Fibroblast of lung (primary cell): ENCODE results near the gene MAMLD1. TPM values are rescaled to one million over a fixed set of nuclear protein-coding genes. Genes with fewer than 3 reads are reported as not detected.

Experiments used
- DNase-seq, 2 donors: peaks; one replicate each; pipeline versions ENCODE4 v3.0.0 to v3.0.0-alpha.2; 2010; ENCODE audit warnings: low read depth in 2 of 2
- H2AFZ ChIP-seq: 2 replicates; pipeline ENCODE4 v1.5.1; 2012; ENCODE audit warnings: low read length, control low read depth, inconsistent platforms
- H3K27ac ChIP-seq: 2 replicates; pipeline ENCODE4 v1.5.1; 2011; ENCODE audit warnings: low read length, control low read depth; ENCODE audit not compliant: insufficient read depth
- H3K27me3 ChIP-seq: 2 replicates; pipeline ENCODE4 v1.5.1; 2011; ENCODE audit warnings: mild to moderate bottlenecking, low read length; ENCODE audit not compliant: control insufficient read depth, insufficient read depth
- H3K36me3 ChIP-seq: 2 replicates; pipeline ENCODE4 v1.5.1; 2011; ENCODE audit warnings: low read length; ENCODE audit not compliant: control insufficient read depth, insufficient read depth
- H3K4me1 ChIP-seq: 2 replicates; pipeline ENCODE4 v1.5.1; 2011; ENCODE audit warnings: low read length; ENCODE audit not compliant: control insufficient read depth, insufficient read depth; ENCODE audit errors: extremely low read depth
- H3K4me2 ChIP-seq: 2 replicates; pipeline ENCODE4 v1.5.1; 2011; ENCODE audit warnings: low read length, control low read depth; ENCODE audit not compliant: insufficient read depth; ENCODE audit errors: extremely low read depth
- H3K4me3 ChIP-seq, 4 experiments: fragments of 200-600 bp in 1 of 4; sonication (generic) in 1 of 4; replicated peaks in 1 of 4; 2 replicates each; pipeline ENCODE4 v1.5.1; 2011 to 2016; ENCODE audit warnings: low read length in 4 of 4, low read depth in 3 of 4, mild to moderate bottlenecking in 3 of 4, control low read depth in 2 of 4, inconsistent platforms in 1 of 4, mixed read lengths in 1 of 4; ENCODE audit not compliant: insufficient read depth in 1 of 4; ENCODE audit errors: control extremely low read depth in 1 of 4
- H3K79me2 ChIP-seq: 2 replicates; pipeline ENCODE4 v1.5.1; 2012; ENCODE audit warnings: mild to moderate bottlenecking, low read length, inconsistent platforms; ENCODE audit not compliant: control insufficient read depth, insufficient read depth
- H3K9ac ChIP-seq: 2 replicates; pipeline ENCODE4 v1.5.1; 2011; ENCODE audit warnings: mild to moderate bottlenecking, low read length, control low read depth; ENCODE audit not compliant: insufficient read depth
- H3K9me3 ChIP-seq: 2 replicates; pipeline ENCODE4 v1.5.1; 2012; ENCODE audit warnings: low read depth, low read length; ENCODE audit not compliant: control insufficient read depth, insufficient read depth
- H4K20me1 ChIP-seq: 2 replicates; pipeline ENCODE4 v1.5.1; 2011; ENCODE audit warnings: low read length; ENCODE audit not compliant: control insufficient read depth, insufficient read depth; ENCODE audit errors: extremely low read depth
- CTCF ChIP-seq, 2 donors: IDR thresholded peaks in 1 of 2; conservative IDR thresholded peaks in 1 of 2; 1 replicate in 1 of 2; 2 replicates in 1 of 2; pipeline ENCODE4 v1.5.1; 2011 to 2012; ENCODE audit warnings: low read length in 2 of 2, control low read depth in 1 of 2, inconsistent platforms in 1 of 2, low read depth in 1 of 2, mild to moderate bottlenecking in 1 of 2
- EZH2 ChIP-seq: IDR thresholded peaks from 2 replicates; pipeline ENCODE4 v1.5.1; 2012; ENCODE audit warnings: low read length, control low read depth, mild to moderate bottlenecking; ENCODE audit errors: missing control alignments
- polyA plus RNA-seq, 2 donors: library from polyadenylated mRNA; depleted of rRNA in 1 of 2; stranded (reverse) in 1 of 2; unstranded in 1 of 2; fragments of >200 nt; gene quantifications; 2 replicates each; pipeline ENCODE4 v1.2.1, GENCODE V29; 2011 to 2012; ENCODE audit warnings: missing spikeins in 1 of 2
- total RNA-seq: library from RNA; depleted of rRNA; stranded (reverse); fragments of >200 nt; gene quantifications from 2 replicates; pipeline ENCODE4 v1.2.1, GENCODE V29; 2014

The MAMLD1 gene
- total and polyA plus RNA-seq, 2 donors (not counting 1 experiment from before 2014, with no cell fraction given): 3.6 to 15.5 TPM

GRCh38 chrX:150372280-150372679 is 9.2 kb downstream of the MAMLD1 start:
- Histone ChIP-seq H3K79me2 (peaks cover 70% of the 10 kb centered on the region), H2AFZ (no peak overlapping the region), H3K27me3 (no peaks in the 10 kb centered on the region), H3K36me3 (no peaks in the 10 kb centered on the region), H3K4me2 (no peak overlapping the region), H3K4me3 (no peak overlapping the region), H4K20me1 (no peaks in the 10 kb centered on the region), H3K9ac (no peak overlapping the region), H3K27ac (no peak overlapping the region), H3K4me1 (no peaks in the 10 kb centered on the region), H3K9me3 (no peaks in the 10 kb centered on the region)
- no peak for DNase-seq
- TF ChIP-seq EZH2 (no peak), CTCF (conservative IDR thresholded peaks at IDR 0.05 in 1 of 2, IDR thresholded peaks at IDR 0.05 in 1 of 2; ENCODE audit: low read depth in 1 of 2, low read length in 2 of 2) (no peak)

- H4K20me1 ChIP-seq: no peaks in the 10 kb centered on the region
- H3K79me2 ChIP-seq: peaks cover 72% of the 10 kb centered on the region
- H3K36me3 ChIP-seq: no peaks in the 10 kb centered on the region
- no peak overlapping the region for H3K4me3 ChIP-seq
- no peak overlapping the region for H3K27ac ChIP-seq
- no peaks in the 10 kb centered on the region for H3K4me1 ChIP-seq
- no peaks in the 10 kb centered on the region for H3K9me3 ChIP-seq
- no peak for DNase-seq
- no peak for TF ChIP-seq CTCF (conservative IDR thresholded peaks at IDR 0.05 in 1 of 2, IDR thresholded peaks at IDR 0.05 in 1 of 2; ENCODE audit: low read depth in 1 of 2, low read length in 2 of 2)
- no peak for TF ChIP-seq EZH2
- no peaks in the 10 kb centered on the region for H3K27me3 ChIP-seq
- no peak overlapping the region for H3K4me2 ChIP-seq
- no peak overlapping the region for H2AFZ ChIP-seq
- no peak overlapping the region for H3K9ac ChIP-seq
Observed at GRCh38 chrX:150372756-150373155, 9.6 kb downstream of the MAMLD1 start.

GRCh38 chrX:150375243-150375770 is 12.2 kb downstream of the MAMLD1 start:
- Histone ChIP-seq H3K36me3 (no peaks in the 10 kb centered on the region), H3K4me2 (no peak overlapping the region), H3K9me3 (no peaks in the 10 kb centered on the region), H4K20me1 (no peaks in the 10 kb centered on the region), H3K9ac (no peak overlapping the region), H3K79me2 (peaks cover 76% of the 10 kb centered on the region), H2AFZ (no peak overlapping the region), H3K4me3 (no peak overlapping the region), H3K27ac (no peak overlapping the region), H3K4me1 (no peaks in the 10 kb centered on the region), H3K27me3 (no peaks in the 10 kb centered on the region)
- DNase-seq: peak in 1 of 2 donors; percentile 6
- TF ChIP-seq CTCF (conservative IDR thresholded peaks at IDR 0.05 in 1 of 2, IDR thresholded peaks at IDR 0.05 in 1 of 2; ENCODE audit: low read depth in 1 of 2, low read length in 2 of 2): no peak
- TF ChIP-seq EZH2: no peak
